Esophagus muscularis mucosa (tissue), 4 donors: Measurements from ENCODE around the gene SCUBE2. TPM values are rescaled to one million over a fixed set of nuclear protein-coding genes. Genes with fewer than 3 reads are reported as not detected.

Experiments used
- DNase-seq: peaks from one replicate; pipeline ENCODE4 v3.0.0-alpha.2; 2017; ENCODE audit errors: extremely low spot score
- H3K27ac ChIP-seq, 4 donors: fragments of 200-600 bp; sonication (generic); replicated peaks in 1 of 4; 1 replicate in 3 of 4; 2 replicates in 1 of 4; pipeline ENCODE4 v1.5.1; 2016 to 2019; ENCODE audit warnings: mild to moderate bottlenecking in 1 of 4
- H3K27me3 ChIP-seq, 4 donors: fragments of 200-600 bp; sonication (generic); one replicate each; pipeline versions ENCODE4 v1.5.1 to v1.6.0; 2016 to 2019
- H3K36me3 ChIP-seq, 4 donors: fragments of 200-600 bp; sonication (generic); one replicate each; pipeline ENCODE4 v1.5.1; 2016 to 2019
- H3K4me1 ChIP-seq, 4 donors: fragments of 200-600 bp; sonication (generic); one replicate each; pipeline ENCODE4 v1.5.1; 2016 to 2019
- H3K4me3 ChIP-seq, 4 donors: fragments of 200-600 bp; sonication (generic); 1 replicate in 2 of 4; 2 replicates in 2 of 4; pipeline ENCODE4 v1.5.1; 2016 to 2019; ENCODE audit warnings: mild to moderate bottlenecking in 4 of 4, moderate library complexity in 1 of 4
- H3K9me3 ChIP-seq, 4 donors: fragments of 200-600 bp; sonication (generic); 1 replicate in 3 of 4; 2 replicates in 1 of 4; pipeline ENCODE4 v1.5.1; 2016 to 2019
- EP300 ChIP-seq: sonication (generic); formaldehyde crosslinking; IDR thresholded peaks from one replicate; pipeline ENCODE4 v1.6.1; 2017; ENCODE audit warnings: antibody characterized with exemption
- POLR2A ChIP-seq: fragments of 450-650 bp; IDR thresholded peaks from one replicate; pipeline ENCODE4 v1.6.1; 2017; ENCODE audit warnings: antibody characterized with exemption, moderate library complexity, mild to moderate bottlenecking, low read depth
- POLR2AphosphoS5 ChIP-seq, 2 donors: sonication (generic); formaldehyde crosslinking; IDR thresholded peaks; one replicate each; pipeline ENCODE4 v1.6.1; 2017; ENCODE audit warnings: antibody characterized with exemption in 2 of 2
- WGBS: methylation state at CpG from one replicate; pipeline ENCODE4 v1.1.5; 2018; 5-methylcytosine and 5-hydroxymethylcytosine counted together
- intact Hi-C: fragments of 100-400 bp; cut with DNase I; formaldehyde crosslinking; loops from one replicate; pipeline ENCODE4 v1.15.1; 2023
- total RNA-seq, 4 donors: library from RNA; depleted of rRNA; stranded (reverse); fragments of >200 nt; gene quantifications; one replicate each; pipeline versions ENCODE4 v1.1.0 to v1.2.1, GENCODE V29; 2016
- TF ChIP-seq, protein P1 (sequence below), 3 experiments: fragments of 200-600 bp in 2 of 3; fragments of 450-650 bp in 1 of 3; sonication (generic) in 2 of 3; IDR thresholded peaks; one replicate each; pipeline ENCODE4 v1.5.1; 2017 to 2019; ENCODE audit warnings: antibody characterized with exemption in 3 of 3, mild to moderate bottlenecking in 2 of 3, moderate library complexity in 1 of 3

SCUBE2 gene
- total RNA-seq, 4 donors from 2014 or later, result 1.7 to 11.5 (median 8.2) TPM

DNA sequence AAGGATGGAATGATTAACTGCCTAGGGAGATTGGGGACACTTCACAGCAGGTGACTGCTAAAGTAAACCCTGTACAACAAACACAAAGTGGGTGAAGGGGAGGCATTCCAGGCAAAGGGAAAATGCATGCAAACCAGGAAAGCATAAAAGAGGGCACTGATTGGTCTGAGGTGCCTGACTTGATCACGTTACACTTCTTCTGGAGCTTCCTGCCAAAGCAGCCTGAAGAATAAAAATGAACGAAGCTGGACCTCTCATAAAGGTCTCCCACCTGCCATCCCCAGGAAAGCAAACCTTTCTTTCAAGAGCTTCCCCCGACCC, 46.7 kb upstream of the SCUBE2 start:
- H3K36me3 ChIP-seq, result peaks cover 8 to 67% (median 47%) of the 10 kb centered on the region in 4 donors
- intact Hi-C loops, result loop anchor here (1.0 to 5.0 kb wide), 2 partner anchors 123 to 221 kb away; no protein-coding TSS in a partner anchor

DNA sequence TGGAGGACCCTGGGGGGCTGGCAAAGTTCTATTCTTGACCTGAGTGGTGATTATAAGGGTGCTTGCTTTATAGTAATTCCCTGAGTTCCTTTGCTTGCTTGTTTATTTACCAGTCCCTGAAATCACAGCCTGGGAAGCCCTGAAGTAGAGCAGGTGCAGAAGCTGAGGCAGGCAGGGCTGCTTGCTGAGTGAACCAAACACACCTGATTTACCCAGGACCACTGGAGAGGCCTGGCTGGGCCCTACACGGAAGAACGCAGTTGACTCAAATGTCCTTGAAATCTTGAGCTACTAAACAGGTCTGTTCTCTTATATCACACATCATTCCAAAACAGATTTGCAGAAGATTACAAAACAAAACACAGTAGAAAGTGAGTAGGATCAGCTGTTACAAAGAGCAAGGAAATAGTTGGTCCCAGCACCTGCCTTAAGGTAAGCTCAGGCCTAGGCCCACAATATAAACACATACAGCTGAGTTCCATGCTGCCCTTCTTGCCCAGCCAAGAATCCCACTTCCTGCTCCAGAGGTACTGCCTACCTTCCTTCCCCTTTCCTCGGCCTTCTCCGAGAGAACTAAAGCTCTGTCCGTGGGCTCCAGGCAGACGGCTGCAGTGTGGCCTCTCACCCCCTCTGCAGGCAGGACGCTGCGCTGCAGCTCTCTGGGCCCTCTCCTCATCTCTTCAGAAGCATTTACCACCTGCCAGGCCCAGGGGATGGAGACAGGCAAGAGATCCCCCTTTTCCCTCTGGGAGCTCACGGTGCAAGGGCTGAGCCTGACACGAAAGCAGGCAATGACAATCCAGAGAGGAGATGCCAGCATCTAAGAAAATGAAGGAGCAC, 46.1 kb upstream of the SCUBE2 start:
- peak overlapping the region in 2 of 4 donors; percentile 22 to 70 for H3K27ac ChIP-seq
- peaks cover 16 to 33% (median 28%) of the 10 kb centered on the region in 4 donors for H3K4me1 ChIP-seq
- DNase-seq, result peak; percentile 93
- peaks cover 8 to 61% (median 41%) of the 10 kb centered on the region in 4 donors for H3K36me3 ChIP-seq
- no peaks in the 10 kb centered on the region for H3K27me3 ChIP-seq
- H3K4me3 ChIP-seq, result no peak overlapping the region
- H3K9me3 ChIP-seq, result no peaks in the 10 kb centered on the region
- intact Hi-C loops, result loop anchor here (1.0 to 5.0 kb wide), 2 partner anchors 122 to 220 kb away; no protein-coding TSS in a partner anchor
- WGBS, result 21% methylated on average over 10 of the region's 10 CpGs
- no peak for TF ChIP-seq POLR2A
- peak in 1 of 2 donors; percentile 11 for TF ChIP-seq POLR2AphosphoS5 (IDR thresholded peaks at IDR 0.05)
- TF ChIP-seq, protein P1, sequence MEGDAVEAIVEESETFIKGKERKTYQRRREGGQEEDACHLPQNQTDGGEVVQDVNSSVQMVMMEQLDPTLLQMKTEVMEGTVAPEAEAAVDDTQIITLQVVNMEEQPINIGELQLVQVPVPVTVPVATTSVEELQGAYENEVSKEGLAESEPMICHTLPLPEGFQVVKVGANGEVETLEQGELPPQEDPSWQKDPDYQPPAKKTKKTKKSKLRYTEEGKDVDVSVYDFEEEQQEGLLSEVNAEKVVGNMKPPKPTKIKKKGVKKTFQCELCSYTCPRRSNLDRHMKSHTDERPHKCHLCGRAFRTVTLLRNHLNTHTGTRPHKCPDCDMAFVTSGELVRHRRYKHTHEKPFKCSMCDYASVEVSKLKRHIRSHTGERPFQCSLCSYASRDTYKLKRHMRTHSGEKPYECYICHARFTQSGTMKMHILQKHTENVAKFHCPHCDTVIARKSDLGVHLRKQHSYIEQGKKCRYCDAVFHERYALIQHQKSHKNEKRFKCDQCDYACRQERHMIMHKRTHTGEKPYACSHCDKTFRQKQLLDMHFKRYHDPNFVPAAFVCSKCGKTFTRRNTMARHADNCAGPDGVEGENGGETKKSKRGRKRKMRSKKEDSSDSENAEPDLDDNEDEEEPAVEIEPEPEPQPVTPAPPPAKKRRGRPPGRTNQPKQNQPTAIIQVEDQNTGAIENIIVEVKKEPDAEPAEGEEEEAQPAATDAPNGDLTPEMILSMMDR (IDR thresholded peaks at IDR 0.05), result peak; percentile 86 to 100 (median 95)
- TF ChIP-seq EP300, result no peak

More for the DNA sequence above, 46.7 kb upstream of the SCUBE2 start:
- no peak for DNase-seq
- TF ChIP-seq, protein P1 (IDR thresholded peaks at IDR 0.05), result no peak
- H3K4me1 ChIP-seq, result peaks cover 16 to 39% (median 31%) of the 10 kb centered on the region in 4 donors
- H3K27ac ChIP-seq, result peak overlapping the region in 3 of 4 donors; percentile 24 to 70 (median 42)
- H3K27me3 ChIP-seq, result no peaks in the 10 kb centered on the region
- no peak overlapping the region for H3K4me3 ChIP-seq
- WGBS, result 65% methylated on average over 3 of the region's 3 CpGs
- H3K9me3 ChIP-seq, result no peaks in the 10 kb centered on the region

DNA sequence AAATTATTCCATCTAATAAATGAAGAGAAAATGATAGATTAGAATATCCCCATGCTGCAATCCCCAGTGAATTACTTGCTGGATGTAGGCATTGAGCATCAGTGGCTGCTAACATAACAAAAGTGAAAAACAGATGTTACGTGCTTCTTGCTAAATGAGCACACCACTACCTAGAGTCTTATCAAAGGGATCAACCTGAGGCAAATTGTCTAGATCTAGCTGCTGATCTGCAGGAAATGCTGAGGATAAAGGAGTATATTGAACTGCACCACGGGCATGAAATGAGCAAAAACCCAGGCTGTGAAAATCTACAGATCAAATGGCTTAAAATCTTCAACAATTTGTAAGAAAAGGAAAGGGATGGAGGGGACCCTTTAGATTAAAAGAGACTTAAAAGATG, 45.3 kb upstream of the SCUBE2 start:
- no peak for DNase-seq
- TF ChIP-seq EP300 (no peak), POLR2A (no peak), POLR2AphosphoS5 (IDR thresholded peaks at IDR 0.05) (no peak)
- TF ChIP-seq, protein P1 (IDR thresholded peaks at IDR 0.05), result no peak
- H3K36me3 ChIP-seq, result peaks cover 8 to 56% (median 36%) of the 10 kb centered on the region in 4 donors
- intact Hi-C loops, result loop anchor here (5.0 kb wide), 1 partner anchor 219 kb away; no protein-coding TSS in a partner anchor
- peaks cover 16 to 33% (median 27%) of the 10 kb centered on the region in 4 donors for H3K4me1 ChIP-seq
- H3K27ac ChIP-seq, result no peak overlapping the region
- H3K4me3 ChIP-seq, result no peak overlapping the region
- no peaks in the 10 kb centered on the region for H3K9me3 ChIP-seq
- no peaks in the 10 kb centered on the region for H3K27me3 ChIP-seq
- WGBS, result 93% methylated on average over 2 of the region's 2 CpGs

DNA sequence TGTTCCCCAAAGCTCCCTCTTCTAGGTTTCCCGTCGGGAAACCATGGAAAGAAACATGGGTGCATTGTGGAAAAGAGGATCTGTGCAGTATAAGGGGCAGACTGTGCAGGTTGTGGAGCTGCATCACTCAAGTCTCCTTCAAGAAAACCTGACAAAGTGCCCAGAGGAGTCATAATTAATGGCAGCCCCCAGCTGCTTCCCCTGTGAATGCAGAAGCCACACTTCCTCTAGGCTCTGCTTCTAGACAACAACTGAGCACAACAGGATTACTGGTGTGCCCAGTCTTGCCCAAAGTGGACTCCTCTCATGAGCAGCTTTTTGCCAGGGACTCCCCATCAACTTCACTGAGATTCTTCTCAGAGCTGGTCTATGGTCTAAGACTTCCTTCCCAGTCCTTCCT, 42.6 kb upstream of the SCUBE2 start:
- no peaks in the 10 kb centered on the region for H3K9me3 ChIP-seq
- WGBS, result 96% methylated on average over 2 of the region's 2 CpGs
- DNase-seq, result no peak
- H3K27ac ChIP-seq, result no peak overlapping the region
- no peak overlapping the region for H3K4me3 ChIP-seq
- no peak for TF ChIP-seq POLR2A
- no peak for TF ChIP-seq POLR2AphosphoS5 (IDR thresholded peaks at IDR 0.05)
- TF ChIP-seq, protein P1 (IDR thresholded peaks at IDR 0.05), result no peak
- no peak for TF ChIP-seq EP300
- peaks cover 8 to 20% (median 17%) of the 10 kb centered on the region in 4 donors for H3K4me1 ChIP-seq
- no peaks in the 10 kb centered on the region for H3K27me3 ChIP-seq
- intact Hi-C loops, result no loop called here
- H3K36me3 ChIP-seq, result peaks cover 0 to 29% (median 12%) of the 10 kb centered on the region in 4 donors
